ENCODE measurements around the gene KDM5A.
"Not testable (repeated sequence)": the region's sequence is repeated elsewhere in the genome, so short reads cannot be mapped to it uniquely, and the experiment has no call there.

The KDM5A gene

GRCh38 chr12:389142-390096 is at the start of gene KDM5A:
Gene KDM5A, minus strand, starts transcription at chr12:389320. Its CDS starts 229 bp downstream, at chr12:389091.
- peak; percentile 92 to 95 for DNase-seq

- not testable (repeated sequence) for DNase-seq
Observed at GRCh38 chr12:435737-436136, 46.6 kb upstream of the KDM5A start.

GRCh38 chr12:422526-422925 is 33.4 kb upstream of the KDM5A start:
- DNase-seq = no peak

GRCh38 chr12:418432-418831 is 29.3 kb upstream of the KDM5A start:
- DNase-seq = no peak

- no peak for DNase-seq
Observed at GRCh38 chr12:414859-415258, 25.7 kb upstream of the KDM5A start.

GRCh38 chr12:402029-402389 is 12.9 kb upstream of the KDM5A start:
- DNase-seq = no peak

GRCh38 chr12:401235-402028 is 12.3 kb upstream of the KDM5A start, which contains the start of gene CCDC77:
Gene CCDC77, plus strand, starts transcription at chr12:401644. Its CDS starts 7,740 bp downstream, at chr12:409384.
- peak; percentile 94 to 96 for DNase-seq

GRCh38 chr12:400828-401227 is 11.7 kb upstream of the KDM5A start:
- DNase-seq = no peak

GRCh38 chr12:388541-389141 is 479 bp downstream of the KDM5A start:
- no peak for DNase-seq

GRCh38 chr12:388012-388411 is 1.1 kb downstream of the KDM5A start:
- DNase-seq = no peak

GRCh38 chr12:386651-387050 is 2.5 kb downstream of the KDM5A start:
- no peak for DNase-seq

GRCh38 chr12:370739-371485 is 18.2 kb downstream of the KDM5A start:
- DNase-seq = not testable (repeated sequence)

GRCh38 chr12:367972-368371 is 21.1 kb downstream of the KDM5A start:
- DNase-seq = no peak

- DNase-seq = no peak
Observed at GRCh38 chr12:366820-367219, 22.3 kb downstream of the KDM5A start.

- no peak for DNase-seq
Observed at GRCh38 chr12:359091-359490, 30.0 kb downstream of the KDM5A start.

GRCh38 chr12:356276-356988 is 32.7 kb downstream of the KDM5A start:
- DNase-seq = no peak

GRCh38 chr12:351197-351596 is 37.9 kb downstream of the KDM5A start:
- DNase-seq = not testable (repeated sequence)

- not testable (repeated sequence) for DNase-seq
Observed at GRCh38 chr12:349625-350024, 39.5 kb downstream of the KDM5A start.

GRCh38 chr12:343036-343435 is 46.1 kb downstream of the KDM5A start:
- not testable (repeated sequence) for DNase-seq

GRCh38 chr12:337039-337438 is 52.1 kb downstream of the KDM5A start:
- no peak for DNase-seq

GRCh38 chr12:334125-334524 is 55.0 kb downstream of the KDM5A start:
- no peak for DNase-seq
